Mammary epithelial cell (primary cell): ENCODE data around the gene BTBD10.

Experiments used
- CTCF ChIP-seq, 2 donors: IDR thresholded peaks in 1 of 2; conservative IDR thresholded peaks in 1 of 2; 2 replicates each; pipeline ENCODE4 v1.5.1; 2011 to 2012; ENCODE audit warnings: inconsistent platforms in 2 of 2, low read length in 2 of 2, mild to moderate bottlenecking in 2 of 2, control low read depth in 1 of 2, low read depth in 1 of 2; ENCODE audit not compliant: insufficient read depth in 1 of 2; ENCODE audit errors: extremely low read depth in 1 of 2
- EZH2 ChIP-seq: IDR thresholded peaks from 2 replicates; pipeline ENCODE4 v1.6.1; 2012; ENCODE audit warnings: low read length, inconsistent platforms, borderline replicate concordance

- TF ChIP-seq CTCF (conservative IDR thresholded peaks at IDR 0.05 in 1 of 2, IDR thresholded peaks at IDR 0.05 in 1 of 2; ENCODE audit: extremely low read depth in 1 of 2, insufficient read depth in 1 of 2, low read depth in 1 of 2, low read length in 2 of 2): no peak
- TF ChIP-seq EZH2: no peak
Observed at GRCh38 chr11:13427440-13427839, 35.6 kb downstream of the BTBD10 start.
